Measurements from ENCODE around the gene GSTM1. TPM values are rescaled to one million over a fixed set of nuclear protein-coding genes. Genes with fewer than 3 reads are reported as not detected.

GSTM1 gene
- total RNA-seq, 1 donor from 2014 or later = 39.0 TPM

- Mint-ChIP-seq H3K27me3 (peaks cover 17% of the 10 kb centered on the region), H3K4me3 (ENCODE audit: low read depth) (no peak overlapping the region), H3K27ac (no peak overlapping the region), H3K9me3 (ENCODE audit: low read depth) (peaks cover 3% of the 10 kb centered on the region), H3K36me3 (ENCODE audit: insufficient read depth) (peaks cover 2% of the 10 kb centered on the region), H3K4me1 (ENCODE audit: low read depth) (peaks cover 15% of the 10 kb centered on the region)
- no peak for DNase-seq (ENCODE audit: low spot score, unreplicated experiment)
- TF ChIP-seq CTCF (IDR thresholded peaks at IDR 0.05; ENCODE audit: unreplicated experiment) = no peak
Observed at GRCh38 chr1:109641078-109641740, 46.4 kb upstream of the GSTM1 start.

GRCh38 chr1:109641861-109642260 is 45.8 kb upstream of the GSTM1 start:
- DNase-seq (ENCODE audit: low spot score, unreplicated experiment) = no peak
- H3K4me3 Mint-ChIP-seq (ENCODE audit: low read depth) = no peak overlapping the region
- peaks cover 2% of the 10 kb centered on the region for H3K36me3 Mint-ChIP-seq (ENCODE audit: insufficient read depth)
- H3K27me3 Mint-ChIP-seq = peaks cover 17% of the 10 kb centered on the region
- H3K4me1 Mint-ChIP-seq (ENCODE audit: low read depth) = peaks cover 15% of the 10 kb centered on the region
- TF ChIP-seq CTCF (IDR thresholded peaks at IDR 0.05; ENCODE audit: unreplicated experiment) = no peak
- peaks cover 5% of the 10 kb centered on the region for H3K9me3 Mint-ChIP-seq (ENCODE audit: low read depth)
- no peak overlapping the region for H3K27ac Mint-ChIP-seq

GRCh38 chr1:109642626-109643025 is 45.0 kb upstream of the GSTM1 start:
- H3K27ac Mint-ChIP-seq = no peak overlapping the region
- H3K9me3 Mint-ChIP-seq (ENCODE audit: low read depth) = peaks cover 9% of the 10 kb centered on the region
- no peak overlapping the region for H3K4me3 Mint-ChIP-seq (ENCODE audit: low read depth)
- DNase-seq (ENCODE audit: low spot score, unreplicated experiment) = no peak
- peaks cover 4% of the 10 kb centered on the region for H3K36me3 Mint-ChIP-seq (ENCODE audit: insufficient read depth)
- peaks cover 15% of the 10 kb centered on the region for H3K4me1 Mint-ChIP-seq (ENCODE audit: low read depth)
- H3K27me3 Mint-ChIP-seq = peaks cover 17% of the 10 kb centered on the region
- TF ChIP-seq CTCF (IDR thresholded peaks at IDR 0.05; ENCODE audit: unreplicated experiment) = no peak

- Mint-ChIP-seq H3K27ac (no peak overlapping the region), H3K9me3 (ENCODE audit: low read depth) (peaks cover 11% of the 10 kb centered on the region), H3K36me3 (ENCODE audit: insufficient read depth) (peaks cover 4% of the 10 kb centered on the region), H3K4me3 (ENCODE audit: low read depth) (no peak overlapping the region), H3K27me3 (peaks cover 17% of the 10 kb centered on the region), H3K4me1 (ENCODE audit: low read depth) (peaks cover 15% of the 10 kb centered on the region)
- peak; percentile 93 for TF ChIP-seq CTCF (IDR thresholded peaks at IDR 0.05; ENCODE audit: unreplicated experiment)
- DNase-seq (ENCODE audit: low spot score, unreplicated experiment) = peak; percentile 88
Observed at GRCh38 chr1:109643385-109644230, 44.0 kb upstream of the GSTM1 start.

- Mint-ChIP-seq H3K27me3 (peaks cover 17% of the 10 kb centered on the region), H3K4me1 (ENCODE audit: low read depth) (peaks cover 10% of the 10 kb centered on the region), H3K4me3 (ENCODE audit: low read depth) (no peak overlapping the region), H3K9me3 (ENCODE audit: low read depth) (peaks cover 11% of the 10 kb centered on the region), H3K36me3 (ENCODE audit: insufficient read depth) (peaks cover 4% of the 10 kb centered on the region), H3K27ac (peak overlapping the region; percentile 84)
- TF ChIP-seq CTCF (IDR thresholded peaks at IDR 0.05; ENCODE audit: unreplicated experiment) = no peak
- DNase-seq (ENCODE audit: low spot score, unreplicated experiment) = no peak
Observed at GRCh38 chr1:109644670-109645069, 42.9 kb upstream of the GSTM1 start.

Data from progenitor cell of endocrine pancreas (in vitro differentiated cells).